ENCODE results near the gene GUCA2B. TPM values are rescaled to one million over a fixed set of nuclear protein-coding genes. Genes with fewer than 3 reads are reported as not detected.

The GUCA2B gene
- polyA plus RNA-seq, 4 donors = not detected

DNA sequence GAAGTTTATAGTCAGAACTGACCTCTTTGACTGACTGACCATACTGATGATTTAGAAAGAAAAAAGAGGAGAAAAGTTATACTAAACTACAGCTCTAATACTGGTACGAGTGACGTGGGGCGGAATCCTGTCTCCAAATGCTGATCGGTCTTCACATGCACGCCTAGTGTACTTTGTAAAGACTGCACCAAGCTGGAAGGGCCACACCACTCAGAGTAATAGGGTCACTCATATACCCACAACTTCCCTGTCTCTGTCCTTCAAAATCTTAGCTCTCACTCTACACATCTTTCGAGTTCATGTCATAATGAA is 30.7 kb downstream of the GUCA2B start:
- no peak for DNase-seq (ENCODE audit: low read depth in 4 of 4, low spot score in 3 of 4)

GRCh38 chr1:42184616-42185015 is 31.4 kb downstream of the GUCA2B start:
- DNase-seq (ENCODE audit: low read depth in 4 of 4, low spot score in 3 of 4) = no peak

DNA sequence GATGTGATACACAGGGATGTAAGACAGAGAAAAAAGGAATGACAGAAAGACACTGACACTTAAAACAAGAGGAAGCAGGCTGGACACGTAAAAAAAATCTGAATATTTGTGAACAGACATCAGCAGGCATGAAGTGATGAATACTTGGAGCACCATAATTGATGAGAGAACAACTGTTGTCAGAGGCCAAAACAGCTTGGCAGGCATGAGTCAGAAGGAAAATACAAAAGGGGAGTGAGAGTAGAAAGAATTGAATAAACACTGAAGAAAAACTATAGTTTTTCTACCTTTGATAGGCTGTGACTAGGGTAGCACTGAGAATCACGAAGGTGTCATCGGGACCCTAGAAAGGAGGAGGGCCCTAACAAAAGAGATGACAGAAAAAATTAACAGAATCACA is 32.9 kb downstream of the GUCA2B start:
- DNase-seq (ENCODE audit: low read depth in 4 of 4, low spot score in 3 of 4) = no peak

DNA sequence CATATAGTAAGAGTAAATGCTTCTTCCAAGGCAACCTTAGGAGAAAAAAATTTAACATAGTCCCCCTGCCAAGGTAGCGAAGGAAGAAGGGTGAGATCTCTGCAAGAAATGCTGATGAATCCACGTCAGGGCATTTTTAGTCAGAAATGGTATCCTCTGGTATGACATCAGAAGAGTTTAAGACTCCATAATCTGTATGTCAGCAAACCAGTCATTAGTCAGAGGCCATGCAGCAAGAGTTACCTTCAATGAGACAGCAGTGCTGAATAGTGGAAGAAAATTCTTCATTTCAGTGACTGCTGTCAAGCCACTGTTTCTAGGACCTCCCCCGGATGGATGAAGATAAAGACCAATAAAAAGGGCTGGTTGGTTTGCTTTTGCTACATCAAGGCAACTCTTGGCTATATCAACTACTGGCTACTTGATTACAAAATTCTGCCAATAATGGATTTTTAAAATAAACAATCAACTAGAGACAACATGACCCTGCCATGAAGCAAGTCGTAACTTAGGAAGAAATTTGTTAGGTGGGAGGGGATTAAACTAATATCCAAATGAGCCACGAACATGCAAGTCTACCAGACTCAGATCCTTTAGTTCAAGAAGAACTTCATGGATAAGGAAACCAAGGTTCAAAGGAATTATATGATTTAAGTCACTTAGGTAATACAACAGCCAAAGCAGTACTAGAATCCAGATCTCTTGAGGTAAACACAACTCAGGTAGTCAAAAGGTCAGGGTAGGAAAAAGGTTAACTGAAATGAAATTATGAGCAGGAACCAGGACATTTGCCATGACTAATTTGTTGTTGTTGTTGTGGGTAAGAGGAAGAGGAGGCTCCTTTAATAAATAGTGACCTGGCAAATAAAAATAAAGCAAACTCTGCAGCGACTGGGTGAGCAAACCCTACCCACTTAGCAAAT is 37.0 kb downstream of the GUCA2B start:
- DNase-seq (ENCODE audit: low read depth in 4 of 4, low spot score in 3 of 4) = no peak

GRCh38 chr1:42191319-42191718 is 38.1 kb downstream of the GUCA2B start:
- no peak for DNase-seq (ENCODE audit: low read depth in 4 of 4, low spot score in 3 of 4)

DNA sequence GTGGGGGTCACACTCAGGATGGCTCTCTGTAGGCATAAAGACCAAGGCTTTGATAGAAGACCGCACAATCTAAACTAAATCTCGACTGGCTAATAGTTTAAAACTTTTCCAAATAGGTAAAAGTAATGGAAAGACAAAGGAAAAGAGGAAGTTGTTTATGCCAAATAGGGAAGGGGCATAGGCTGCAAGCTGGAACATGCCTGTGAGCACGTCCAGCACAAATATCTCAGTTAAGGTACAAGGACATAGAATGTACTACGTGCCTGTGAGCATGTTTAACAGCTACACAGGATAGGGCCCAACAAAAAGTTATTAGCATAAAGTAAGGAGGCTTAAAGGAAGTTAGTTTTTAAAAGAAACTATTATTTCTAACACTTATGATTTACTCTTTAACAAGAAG is 38.9 kb downstream of the GUCA2B start:
- no peak for DNase-seq (ENCODE audit: low read depth in 4 of 4, low spot score in 3 of 4)

GRCh38 chr1:42195841-42196240 is 42.6 kb downstream of the GUCA2B start:
- no peak for DNase-seq (ENCODE audit: low read depth in 4 of 4, low spot score in 3 of 4)

DNA sequence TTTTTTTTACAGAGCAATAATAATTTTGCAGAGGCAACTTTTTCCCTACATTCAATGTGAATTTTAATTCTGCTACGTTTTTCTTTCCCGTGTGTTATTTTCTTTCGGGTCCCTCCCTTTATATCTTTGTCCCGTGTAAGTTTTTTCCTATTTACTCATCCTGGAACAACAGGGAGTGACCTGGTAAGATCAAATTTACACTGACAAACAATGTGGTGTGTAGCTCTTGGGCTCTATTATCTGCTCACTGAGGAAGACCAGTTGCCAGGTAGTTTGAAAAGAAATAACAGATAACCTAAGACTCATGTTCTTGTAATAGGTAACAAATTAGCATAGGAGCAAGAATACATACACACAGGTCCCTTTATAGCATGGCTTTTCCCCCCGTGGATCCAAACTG is 45.0 kb downstream of the GUCA2B start:
- DNase-seq (ENCODE audit: low read depth in 4 of 4, low spot score in 3 of 4) = no peak

DNA sequence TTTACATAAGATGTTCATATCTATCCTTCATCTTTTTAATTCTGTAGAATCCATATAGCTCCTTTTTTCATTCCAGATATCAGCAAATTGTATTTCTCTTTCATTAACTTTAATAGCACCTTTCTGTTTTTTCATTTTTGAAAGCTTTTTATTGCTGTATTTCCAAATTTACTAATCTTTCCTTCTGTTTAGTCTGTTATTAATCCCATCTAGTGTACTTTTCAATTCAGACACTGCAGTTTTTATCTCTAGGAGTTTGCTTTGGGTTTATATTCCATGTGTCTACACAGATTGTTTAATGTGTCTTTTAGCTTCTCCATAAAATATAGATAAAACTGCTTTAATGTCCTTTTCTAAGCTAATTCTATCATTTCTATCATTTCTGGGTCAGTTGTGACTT is 48.8 kb downstream of the GUCA2B start:
- no peak for DNase-seq (ENCODE audit: low read depth in 4 of 4, low spot score in 3 of 4)

Other genes starting within 250 kb of the GUCA2B start
- gene HIVEP3, start 234.5 kb upstream of the GUCA2B start, polyA plus RNA-seq (ENCODE audit: insufficient read length in 4 of 4) = 1 to 10 TPM; 3.5 to 7.0 (median 4.2) TPM
- gene GUCA2A, start 11.3 kb downstream of the GUCA2B start, polyA plus RNA-seq (ENCODE audit: insufficient read length in 4 of 4) = not detected
- 10 to 100 TPM; 42.4 to 48.5 (median 44.8) TPM for gene FOXJ3, start 181.8 kb downstream of the GUCA2B start, polyA plus RNA-seq (ENCODE audit: insufficient read length in 4 of 4)
- gene RIMKLA, start 227.4 kb downstream of the GUCA2B start, polyA plus RNA-seq (ENCODE audit: insufficient read length in 4 of 4) = under 1 TPM; 0.59 to 0.70 (median 0.64) TPM

All from left renal pelvis (tissue), 4 donors.